Suppressor macrophage treated with lipopolysaccharide for 1 hour (primary cell): ENCODE data around the gene WDR31.

Experiments used
- DNase-seq, 3 donors: peaks; one replicate each; pipeline ENCODE4 v3.0.0-alpha.2; 2020 to 2022

Gene WDR31

GRCh38 chr9:113293285-113293878, 46.7 kb downstream of the WDR31 start:
- no peak for DNase-seq

- DNase-seq = no peak
These were observed 49.9 kb downstream of the WDR31 start for GRCh38 chr9:113290052-113290607.

- no peak for DNase-seq
These were observed 51.0 kb downstream of the WDR31 start for GRCh38 chr9:113289091-113289490.

- no peak for DNase-seq
These were observed 58.7 kb downstream of the WDR31 start for GRCh38 chr9:113281356-113281755.

- no peak for DNase-seq
These were observed 61.2 kb downstream of the WDR31 start for GRCh38 chr9:113278840-113279239.

- peak; percentile 98 to 99 (median 99) for DNase-seq
These were observed 64.6 kb downstream of the WDR31 start, which contains the start of the genes CDC26 and PRPF4 for GRCh38 chr9:113275157-113276131. CDC26 (minus strand) TSS chr9:113275572; CDS start chr9:113272507, 3,065 bp downstream. PRPF4 (plus strand) TSS chr9:113275658; CDS start chr9:113275744, 86 bp downstream.

- peak; percentile 78 to 84 (median 83) for DNase-seq
These were observed 65.5 kb downstream of the WDR31 start for GRCh38 chr9:113274474-113275156.

GRCh38 chr9:113269871-113270270, 70.2 kb downstream of the WDR31 start:
- no peak for DNase-seq

GRCh38 chr9:113269355-113269754, 70.7 kb downstream of the WDR31 start:
- DNase-seq = no peak

- DNase-seq = no peak
These were observed 72.0 kb downstream of the WDR31 start for GRCh38 chr9:113267911-113268566.

GRCh38 chr9:113266174-113266573, 73.9 kb downstream of the WDR31 start:
- no peak for DNase-seq
